SK-N-SH (cell line): ENCODE measurements around the gene UBE2L5. TPM values are rescaled to one million over a fixed set of nuclear protein-coding genes. Genes with fewer than 3 reads are reported as not detected.
A peak's percentile ranks its signal among the peaks of the same experiment; 100 is the strongest.

Experiments
- CTCF ChIA-PET: fragments of 300-600, 350-600 bp; formaldehyde crosslinking; extraction: SDS; loops from one replicate; lab custom pipeline; 2021; lab: Yijun Ruan, JAX
- POLR2A ChIA-PET: fragments of 350-600 bp; sonication (Branson Sonifier 250); formaldehyde crosslinking; extraction: SDS; loops from one replicate; lab custom pipeline; 2020; ENCODE audit warnings: antibody characterized with exemption, inconsistent platforms; lab: Yijun Ruan, JAX
- DNase-seq: peaks from one replicate; pipeline ENCODE4 v3.0.0; 2012
- H2AFZ ChIP-seq: fragments of 200-600 bp; sonication (generic); 2 replicates; pipeline ENCODE4 v1.8.1; 2016; ENCODE audit warnings: antibody characterized with exemption, mild to moderate bottlenecking, low read depth
- H3F3A ChIP-seq: fragments of 200-600 bp; sonication (generic); replicated peaks from 2 replicates; pipeline ENCODE3; 2016; ENCODE audit warnings: antibody characterized with exemption, mild to moderate bottlenecking; ENCODE audit not compliant: insufficient read depth
- H3K27ac ChIP-seq, 2 experiments: fragments of 200-500 bp in 1 of 2; fragments of 200-600 bp in 1 of 2; sonication (Bioruptor generic) in 1 of 2; sonication (generic), shearing (Covaris generic) in 1 of 2; 2 replicates each; pipeline versions ENCODE4 v1.5.1 to v1.6.1; 2014 to 2016; ENCODE audit warnings: low read depth in 2 of 2, inconsistent platforms in 1 of 2, low read length in 1 of 2, mild to moderate bottlenecking in 1 of 2, mixed read lengths in 1 of 2
- H3K27me3 ChIP-seq: fragments of 200-600 bp; sonication (generic), shearing (Covaris generic); 2 replicates; pipeline ENCODE4 v1.6.1; 2016; ENCODE audit warnings: mixed run types; ENCODE audit not compliant: insufficient read depth
- H3K36me3 ChIP-seq, 2 experiments: fragments of 200-500 bp in 1 of 2; fragments of 200-600 bp in 1 of 2; sonication (Bioruptor generic) in 1 of 2; sonication (generic) in 1 of 2; replicated peaks in 1 of 2; 2 replicates each; pipeline versions ENCODE3 to v1.5.1; 2014 to 2016; ENCODE audit warnings: low read length in 1 of 2, mild to moderate bottlenecking in 1 of 2; ENCODE audit not compliant: insufficient read depth in 2 of 2, control insufficient read depth in 1 of 2
- H3K4me1 ChIP-seq, 2 experiments: fragments of 200-500 bp in 1 of 2; fragments of 200-600 bp in 1 of 2; sonication (Bioruptor generic) in 1 of 2; sonication (generic), shearing (Covaris generic) in 1 of 2; 2 replicates each; pipeline versions ENCODE4 v1.5.1 to v1.6.1; 2014 to 2016; ENCODE audit warnings: low read depth in 1 of 2, low read length in 1 of 2, mixed run types in 1 of 2; ENCODE audit not compliant: insufficient read depth in 2 of 2, control insufficient read depth in 1 of 2
- H3K4me2 ChIP-seq: fragments of 200-600 bp; sonication (generic), shearing (Covaris generic); 2 replicates; pipeline ENCODE4 v1.6.1; 2017; ENCODE audit warnings: mixed run types
- H3K4me3 ChIP-seq, 2 experiments: fragments of 200-500 bp in 1 of 2; fragments of 200-600 bp in 1 of 2; sonication (Bioruptor generic) in 1 of 2; sonication (generic), shearing (Covaris generic) in 1 of 2; 2 replicates each; pipeline versions ENCODE4 v1.5.1 to v1.8.1; 2014 to 2016; ENCODE audit warnings: low read depth in 2 of 2, inconsistent platforms in 1 of 2, low read length in 1 of 2, mild to moderate bottlenecking in 1 of 2, mixed read lengths in 1 of 2, moderate library complexity in 1 of 2
- H3K79me2 ChIP-seq: fragments of 200-600 bp; sonication (generic); 2 replicates; pipeline ENCODE4 v1.8.1; 2017; ENCODE audit warnings: mild to moderate bottlenecking; ENCODE audit not compliant: insufficient read depth
- H3K9ac ChIP-seq: fragments of 200-600 bp; sonication (generic); 2 replicates; pipeline ENCODE4 v1.6.1; 2017; ENCODE audit warnings: mixed run types
- H3K9me2 ChIP-seq: fragments of 200-600 bp; sonication (generic); 2 replicates; pipeline ENCODE4 v1.6.1; 2017; ENCODE audit warnings: mixed run types
- H3K9me3 ChIP-seq: fragments of 200-600 bp; sonication (generic); 2 replicates; pipeline ENCODE4 v1.6.1; 2017; ENCODE audit warnings: mixed run types, mild to moderate bottlenecking, moderate library complexity
- H4K20me1 ChIP-seq: fragments of 200-600 bp; sonication (generic); 2 replicates; pipeline ENCODE4 v1.6.1; 2017; ENCODE audit warnings: mild to moderate bottlenecking, mixed run types; ENCODE audit not compliant: insufficient read depth
- CTCF ChIP-seq: fragments of 200-600 bp; sonication (generic); IDR thresholded peaks from 2 replicates; pipeline ENCODE4 v1.6.1; 2017; ENCODE audit warnings: antibody characterized with exemption, mild to moderate bottlenecking, moderate library complexity
- GATA2 ChIP-seq: sonication (generic); formaldehyde crosslinking; IDR thresholded peaks from 2 replicates; pipeline ENCODE4 v1.5.0; 2020; ENCODE audit warnings: mild to moderate bottlenecking, missing genetic modification reagents
- MAX ChIP-seq: IDR thresholded peaks from 2 replicates; pipeline ENCODE4 v1.4.0; 2012; ENCODE audit warnings: low read depth
- PBX3 ChIP-seq: IDR thresholded peaks from 2 replicates; pipeline ENCODE4; 2012
- RFX5 ChIP-seq: IDR thresholded peaks from 2 replicates; pipeline ENCODE4 v1.6.1; 2012; ENCODE audit warnings: mild to moderate bottlenecking, improper control_type of control experiment, low read length
- RXRA ChIP-seq: IDR thresholded peaks from 2 replicates; pipeline ENCODE4 v1.4.0; 2012; ENCODE audit warnings: low read depth, mild to moderate bottlenecking, borderline replicate concordance
- TAF1 ChIP-seq: IDR thresholded peaks from 2 replicates; pipeline ENCODE4 v1.6.1; 2012; ENCODE audit warnings: low read depth, mild to moderate bottlenecking, low read length, moderate library complexity, borderline replicate concordance
- TCF12 ChIP-seq: IDR thresholded peaks from 2 replicates; pipeline ENCODE4 v1.4.0; 2012
- TEAD4 ChIP-seq: IDR thresholded peaks from 2 replicates; pipeline ENCODE4 v1.4.0; 2012; ENCODE audit warnings: mild to moderate bottlenecking, borderline replicate concordance; ENCODE audit not compliant: insufficient read depth
- USF1 ChIP-seq: IDR thresholded peaks from 2 replicates; pipeline ENCODE4 v1.4.0; 2012; ENCODE audit warnings: low read depth, borderline replicate concordance
- ZBTB33 ChIP-seq: IDR thresholded peaks from 2 replicates; pipeline ENCODE4 v1.4.0; 2012; ENCODE audit warnings: low read depth, borderline replicate concordance
- WGBS: methylation state at CpG from one replicate; pipeline ENCODE4 v1.1.6; 2017; ENCODE audit warnings: low lambda C conversion rate; 5-methylcytosine and 5-hydroxymethylcytosine counted together
- polyA plus RNA-seq, 3 experiments: library from polyadenylated mRNA; depleted of rRNA; stranded (reverse); fragments of >200 nt; gene quantifications; 2 replicates each; pipeline ENCODE4 v1.2.3, GENCODE V29; 2012

Gene UBE2L5
- polyA plus RNA-seq, 1 of the 3 experiments (the other 2 are of a cell fraction), result 0.02 TPM

- no peaks in the 10 kb centered on the region for H3K27me3 ChIP-seq
- 31% methylated on average over 2 of the region's 2 CpGs for WGBS
- no peak overlapping the region for H3K4me3 ChIP-seq
- no peak for DNase-seq
- H4K20me1 ChIP-seq, result no peaks in the 10 kb centered on the region
- H3K9me3 ChIP-seq, result no peaks in the 10 kb centered on the region
- no peaks in the 10 kb centered on the region for H3K79me2 ChIP-seq
- H3K4me1 ChIP-seq, result peaks cover 0 to 21% of the 10 kb centered on the region in 2 experiments; a peak in 1 of 4 replicates
- TF ChIP-seq MAX (no peak), GATA2 (CRISPR knock-in tag) (no peak), TEAD4 (no peak), RXRA (no peak), TAF1 (no peak), RFX5 (no peak), PBX3 (0 out of 2 replicates have a peak, but pooled peaks have one; percentile 20), USF1 (no peak), CTCF (no peak), ZBTB33 (no peak), TCF12 (0 out of 2 replicates have a peak, but pooled peaks have one; percentile 15)
- H3K9me2 ChIP-seq, result no peaks in the 10 kb centered on the region
- ChIA-PET POLR2A (interaction anchor here (1.5 kb wide), 1 partner anchor 9 kb away, joined by 3 read pairs; the partner anchor contains the start of gene UBE2L5), CTCF (interaction anchor here (1.1 to 1.3 kb wide), 2 partner anchors 10 to 434 kb away, joined by 3 to 4 read pairs; no protein-coding TSS in a partner anchor)
- H3K4me2 ChIP-seq, result no peak overlapping the region
- peak overlapping the region; percentile 8; the same call in 1 of the 2 replicates for H2AFZ ChIP-seq
- peak overlapping the region; percentile 31 to 85; a peak in 3 of 4 replicates for H3K27ac ChIP-seq
- H3K36me3 ChIP-seq, result no peaks in the 10 kb centered on the region
- peaks cover 36% of the 10 kb centered on the region for H3F3A ChIP-seq
- H3K9ac ChIP-seq, result no peak overlapping the region
These were observed 9.1 kb downstream of the UBE2L5 start for GRCh38 chr13:30431269-30431940.
